GM21737 (cell line): ENCODE results near the gene DCBLD1.

Experiments
- ATAC-seq: cut with Tn5 transposase; IDR thresholded peaks from one replicate; pipeline ENCODE4 v1.9.1; 2021; ENCODE audit warnings: mild to moderate bottlenecking, moderate library complexity; ENCODE audit not compliant: unreplicated experiment

Gene DCBLD1

DNA sequence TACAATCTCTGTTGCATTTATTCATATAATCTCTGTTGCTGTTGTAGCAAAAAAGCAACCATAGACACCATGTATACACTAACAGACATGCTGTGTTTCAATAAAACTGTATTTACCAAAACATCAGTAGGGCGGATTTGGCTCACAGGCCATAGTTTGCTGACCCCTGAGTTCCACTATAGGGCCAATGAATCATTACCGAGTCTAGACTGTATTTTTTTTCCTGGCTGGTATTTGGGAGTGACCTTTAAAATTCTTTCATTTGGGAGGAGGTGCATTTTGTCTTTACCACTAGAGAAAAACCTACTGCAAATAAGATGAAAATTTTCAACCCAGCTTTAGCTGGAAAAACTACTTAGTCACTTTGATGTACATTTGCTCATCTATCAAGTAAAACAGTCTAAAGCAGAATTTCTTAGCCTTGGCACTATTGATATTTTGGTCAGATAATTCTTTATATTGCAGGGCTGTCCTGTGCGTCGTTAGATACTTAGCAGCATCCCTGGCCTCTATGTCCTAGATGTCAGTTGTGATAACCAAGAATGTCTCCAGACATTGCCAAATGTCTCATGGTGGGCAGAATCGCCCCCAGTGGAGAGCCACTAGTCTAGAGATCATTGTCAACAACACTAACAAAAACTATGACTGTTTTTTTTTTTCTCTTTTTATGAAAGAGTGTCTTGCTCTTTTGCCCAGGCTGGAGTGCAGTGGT lies 39.5 kb downstream of the DCBLD1 start:
- ATAC-seq, result no peak

DNA sequence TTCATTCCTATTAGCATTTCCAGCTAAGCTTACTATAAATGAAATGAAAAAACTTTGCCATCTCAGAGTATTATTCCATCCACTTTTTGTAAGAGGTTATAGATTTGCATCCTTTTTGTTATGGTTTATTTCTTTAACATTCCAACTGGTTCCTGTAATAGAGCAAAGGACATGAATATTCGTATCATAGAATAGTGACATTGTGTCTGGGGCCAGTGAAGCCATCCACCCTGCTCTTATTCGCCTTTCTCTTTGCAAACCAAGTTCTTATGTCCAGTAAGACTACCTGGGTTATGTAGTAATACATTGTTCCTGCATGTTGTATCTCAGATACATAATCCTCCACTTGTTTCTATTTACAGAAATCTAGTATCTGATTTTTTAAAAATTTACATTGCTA lies 43.1 kb downstream of the DCBLD1 start:
- no peak for ATAC-seq

DNA sequence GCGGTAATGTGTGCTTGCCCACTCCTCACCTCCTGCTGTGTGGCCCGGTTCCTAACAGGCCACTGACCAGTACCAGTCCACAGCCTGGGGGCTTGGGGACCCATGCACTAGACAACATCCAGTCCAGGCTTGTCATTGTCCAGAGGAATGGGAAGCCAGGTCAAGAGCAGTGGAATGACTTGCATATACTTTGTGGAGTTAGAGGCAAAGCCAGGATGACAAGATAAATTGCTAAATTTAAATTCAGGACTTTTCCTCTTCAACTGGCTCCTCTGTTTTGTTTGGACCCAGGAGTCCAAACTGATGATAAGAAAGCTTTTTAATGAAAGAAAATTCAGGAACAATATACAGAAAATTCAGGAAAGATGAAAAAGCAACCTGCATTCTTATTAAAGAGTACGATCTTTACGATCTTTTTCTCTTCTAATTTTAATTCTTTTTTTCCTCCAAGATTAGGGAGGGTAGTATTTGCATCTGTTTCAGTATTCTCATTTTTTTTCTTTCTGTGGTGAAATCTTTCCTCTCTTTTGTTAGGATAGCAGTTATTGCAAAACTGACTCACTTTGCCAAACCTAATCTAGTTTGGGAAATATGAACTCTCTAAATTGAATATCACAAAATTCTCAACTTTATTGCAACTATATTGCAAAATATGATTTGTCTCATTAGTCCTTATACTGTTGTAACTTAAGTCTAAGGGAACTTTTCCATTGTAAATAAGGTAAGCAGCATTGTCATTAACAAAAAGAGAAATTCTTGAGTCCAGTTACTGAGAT lies 48.2 kb downstream of the DCBLD1 start:
- no peak for ATAC-seq

GRCh38 chr6:117531346-117531745 lies 48.9 kb downstream of the DCBLD1 start:
- ATAC-seq, result no peak

DNA sequence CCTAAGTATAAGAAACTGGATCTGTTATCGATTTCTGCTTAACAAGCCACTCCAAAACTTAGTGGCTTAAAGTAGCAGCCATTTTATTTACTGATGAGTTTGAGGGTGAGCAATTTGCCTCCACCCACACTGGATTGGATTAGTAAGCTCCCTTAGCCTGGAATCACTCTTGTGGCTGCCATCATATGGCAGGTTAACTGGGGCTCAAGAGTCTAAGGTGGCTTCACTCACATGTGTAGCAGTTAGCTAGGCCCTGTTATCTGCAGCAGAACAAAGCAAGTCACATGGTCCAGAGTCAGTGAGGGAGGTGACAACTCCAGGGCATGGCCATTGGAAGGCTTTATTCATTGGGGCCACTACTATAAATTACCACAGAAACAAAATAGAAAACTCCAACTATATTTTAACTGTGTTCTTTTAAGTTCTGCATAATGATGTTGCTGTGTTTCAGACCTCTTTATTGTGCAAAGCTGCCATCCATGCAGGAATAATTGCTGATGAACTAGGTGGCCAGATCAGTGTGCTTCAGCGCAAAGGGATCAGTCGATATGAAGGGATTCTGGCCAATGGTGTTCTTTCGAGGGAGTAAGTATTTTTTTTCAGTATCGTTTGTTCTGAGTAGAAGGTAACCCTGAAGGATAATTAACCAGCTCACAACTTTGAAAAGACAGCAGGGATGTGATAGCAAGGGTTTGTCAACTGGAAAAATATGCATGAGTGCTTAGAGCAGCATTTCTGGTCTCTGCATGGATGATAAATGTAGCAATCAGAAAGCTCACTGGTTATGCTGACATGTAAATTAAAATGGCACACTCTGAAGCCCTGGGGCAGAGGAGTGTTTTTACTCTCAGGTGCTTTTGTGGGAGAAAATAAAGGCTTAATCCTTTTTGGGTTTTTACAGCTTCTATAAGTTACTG lies 49.6 kb downstream of the DCBLD1 start:
- no peak for ATAC-seq

DNA sequence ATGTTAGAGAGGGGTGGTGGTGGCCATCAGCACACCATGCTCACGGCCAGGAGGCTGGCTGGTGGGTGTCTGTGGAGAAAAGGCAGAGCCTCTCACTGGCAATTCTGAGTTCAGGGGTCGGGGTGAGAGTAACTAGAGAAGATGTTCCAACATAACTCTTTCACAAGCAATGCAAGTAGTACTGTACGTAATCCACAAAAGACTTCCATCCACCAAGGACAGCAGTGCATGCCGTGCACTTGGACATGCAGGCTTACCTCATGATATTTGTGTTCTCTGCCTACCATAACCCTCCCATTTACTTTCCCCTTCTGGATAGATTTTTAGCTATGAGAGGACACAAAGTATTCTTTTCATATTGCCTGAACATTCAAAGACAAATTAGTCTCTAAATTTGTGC lies 51.3 kb downstream of the DCBLD1 start:
- no peak for ATAC-seq

- no peak for ATAC-seq
These were observed 52.5 kb downstream of the DCBLD1 start for GRCh38 chr6:117534974-117535373.

DNA sequence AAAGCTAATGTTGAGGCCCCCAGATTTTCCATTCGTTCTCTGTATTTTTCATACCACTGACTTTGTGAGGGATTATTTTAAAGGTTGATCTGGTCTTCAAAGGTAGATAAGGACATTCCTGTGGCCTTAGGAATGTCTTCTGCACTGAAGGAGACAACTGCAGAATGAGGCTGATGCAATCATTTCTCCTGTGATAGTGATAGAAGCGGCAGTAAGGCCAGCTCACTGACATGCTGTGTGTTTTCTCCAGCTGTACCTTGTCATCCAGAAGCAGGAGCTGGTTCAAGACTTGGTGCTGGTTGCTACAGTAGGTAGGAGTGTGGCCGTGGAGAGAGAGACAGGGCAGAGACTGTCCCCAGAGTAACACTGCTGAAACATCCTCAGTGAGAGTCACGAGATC lies 53.8 kb downstream of the DCBLD1 start:
- no peak for ATAC-seq

GRCh38 chr6:117538615-117539014 lies 56.1 kb downstream of the DCBLD1 start:
- ATAC-seq, result no peak

DNA sequence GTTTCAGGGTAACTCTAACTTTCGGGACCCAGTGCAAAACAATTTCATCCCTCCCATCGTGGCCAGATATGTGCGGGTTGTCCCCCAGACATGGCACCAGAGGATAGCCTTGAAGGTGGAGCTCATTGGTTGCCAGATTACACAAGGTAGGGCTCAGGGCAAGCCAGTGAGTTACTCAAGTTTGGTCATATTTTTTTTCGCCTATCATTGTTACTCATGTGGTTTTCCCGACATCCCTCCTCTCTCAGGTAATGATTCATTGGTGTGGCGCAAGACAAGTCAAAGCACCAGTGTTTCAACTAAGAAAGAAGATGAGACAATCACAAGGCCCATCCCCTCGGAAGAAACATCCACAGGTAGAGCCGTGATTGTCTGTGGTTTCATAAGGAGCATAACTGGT lies 58.2 kb downstream of the DCBLD1 start:
- no peak for ATAC-seq

DNA sequence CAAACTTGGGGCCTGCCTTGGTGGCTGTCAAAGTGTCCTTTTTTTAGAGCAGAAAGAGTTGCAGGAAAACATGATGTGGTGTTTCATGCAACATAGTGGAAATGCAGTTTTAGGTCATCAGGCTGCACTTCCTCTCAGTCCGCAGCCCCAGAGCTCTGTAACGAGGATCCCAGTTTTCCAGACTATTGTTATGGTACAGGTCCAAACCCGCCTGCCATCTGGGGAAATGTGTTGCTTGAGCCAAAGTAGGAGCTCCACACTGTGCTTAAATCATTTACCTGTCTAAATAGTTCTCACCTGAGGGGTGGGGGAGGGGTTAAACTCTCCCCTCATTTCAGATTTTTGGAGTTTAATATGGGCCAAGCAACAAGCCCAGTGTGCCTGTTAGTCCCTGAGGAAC lies 60.0 kb downstream of the DCBLD1 start:
- ATAC-seq, result no peak

GRCh38 chr6:117544716-117545115 lies 62.2 kb downstream of the DCBLD1 start:
- ATAC-seq, result no peak

DNA sequence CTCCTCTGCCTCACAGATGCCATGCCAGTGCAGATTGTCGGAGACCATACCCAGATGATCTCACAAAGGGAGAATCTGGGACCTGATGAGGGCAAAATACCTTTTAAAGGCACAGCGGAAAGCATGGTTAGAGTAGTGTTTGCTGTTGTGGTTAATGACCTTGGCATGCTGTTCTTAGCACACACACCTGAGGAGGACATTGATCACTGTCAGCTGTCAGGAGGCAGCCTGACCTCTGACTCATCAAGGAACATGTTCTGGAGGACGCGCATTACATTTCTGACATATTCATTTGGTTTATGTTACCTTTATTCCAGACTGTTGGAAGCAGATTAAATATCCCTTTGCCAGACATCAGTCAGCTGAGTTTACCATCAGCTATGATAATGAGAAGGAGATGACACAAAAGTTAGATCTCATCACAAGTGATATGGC lies 62.7 kb downstream of the DCBLD1 start:
- ATAC-seq, result no peak

- ATAC-seq, result no peak
These were observed 64.2 kb downstream of the DCBLD1 start for GRCh38 chr6:117546674-117547073.

DNA sequence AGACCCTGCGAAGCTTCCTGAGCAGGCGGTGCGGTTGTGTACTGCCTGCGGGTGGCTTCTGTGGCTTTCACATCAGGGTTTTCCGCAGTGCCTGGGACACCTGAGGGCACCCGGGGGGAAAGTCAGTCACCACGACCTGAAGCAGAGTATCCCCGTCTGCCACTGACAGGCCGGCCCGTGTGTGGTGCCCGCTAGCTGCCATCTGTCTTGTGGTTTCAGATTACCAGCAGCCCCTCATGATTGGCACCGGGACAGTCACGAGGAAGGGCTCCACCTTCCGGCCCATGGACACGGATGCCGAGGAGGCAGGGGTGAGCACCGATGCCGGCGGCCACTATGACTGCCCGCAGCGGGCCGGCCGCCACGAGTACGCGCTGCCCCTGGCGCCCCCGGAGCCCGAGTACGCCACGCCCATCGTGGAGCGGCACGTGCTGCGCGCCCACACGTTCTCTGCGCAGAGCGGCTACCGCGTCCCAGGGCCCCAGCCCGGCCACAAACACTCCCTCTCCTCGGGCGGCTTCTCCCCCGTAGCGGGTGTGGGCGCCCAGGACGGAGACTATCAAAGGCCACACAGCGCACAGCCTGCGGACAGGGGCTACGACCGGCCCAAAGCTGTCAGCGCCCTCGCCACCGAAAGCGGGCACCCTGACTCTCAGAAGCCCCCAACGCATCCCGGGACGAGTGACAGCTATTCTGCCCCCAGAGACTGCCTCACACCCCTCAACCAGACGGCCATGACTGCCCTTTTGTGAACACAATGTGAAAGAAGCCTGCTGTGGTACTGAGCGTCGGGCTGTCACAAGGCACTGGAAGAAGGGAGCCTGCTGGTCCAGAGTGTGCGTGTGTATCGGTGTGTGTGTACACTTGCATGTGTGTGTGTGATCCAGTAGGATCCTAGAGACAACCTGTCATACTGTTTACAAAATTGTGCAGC lies 65.5 kb downstream of the DCBLD1 start:
- ATAC-seq, result peak; percentile 53

DNA sequence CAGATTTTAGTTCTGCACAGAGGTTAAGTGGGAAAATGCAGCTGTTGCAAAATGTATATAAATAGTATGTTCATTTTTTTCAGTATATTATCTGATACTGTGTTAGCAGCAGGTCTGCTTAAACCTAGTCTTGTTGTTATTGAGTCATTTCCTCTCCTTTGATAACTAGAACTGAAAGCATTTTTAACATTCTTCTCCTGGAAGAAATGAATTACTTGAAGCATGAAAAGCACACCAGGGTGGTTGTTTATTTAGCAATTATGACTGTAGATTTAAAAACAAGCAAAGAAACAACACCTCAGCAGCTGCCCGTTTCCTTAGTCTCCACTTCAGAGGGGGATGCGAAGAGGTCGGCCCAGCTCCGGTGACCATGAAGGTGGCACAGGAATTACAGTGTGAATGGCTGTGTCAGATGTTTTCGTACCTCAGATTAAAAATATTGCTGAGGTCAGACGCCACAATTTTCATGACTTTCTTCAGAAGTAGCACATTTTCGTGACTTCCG lies 66.4 kb downstream of the DCBLD1 start:
- ATAC-seq, result no peak

GRCh38 chr6:117549611-117550010 lies 67.1 kb downstream of the DCBLD1 start:
- ATAC-seq, result no peak

DNA sequence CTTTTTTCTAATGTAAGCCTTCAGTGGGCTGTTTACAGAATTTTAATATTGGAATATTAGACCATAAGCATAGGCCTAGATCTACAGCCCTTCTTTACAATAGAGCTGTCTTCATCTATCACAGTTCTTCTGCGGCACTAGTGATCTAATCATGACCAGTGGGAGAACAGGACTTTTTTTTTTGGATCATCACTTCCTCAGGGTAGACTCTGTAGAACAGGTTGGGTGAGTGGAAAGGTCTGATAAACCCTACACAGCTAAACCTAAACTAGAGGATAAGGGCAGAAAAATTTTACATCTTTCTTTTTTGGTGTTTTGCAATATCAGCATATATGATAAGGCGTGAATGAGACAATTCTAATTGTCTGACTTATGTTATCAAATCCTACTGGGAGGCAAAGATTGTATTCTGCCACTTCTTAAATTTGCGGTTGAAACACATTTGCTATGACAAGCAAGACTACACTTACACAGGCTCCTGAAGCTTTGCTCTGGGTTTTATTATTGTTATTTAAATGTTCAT lies 67.7 kb downstream of the DCBLD1 start:
- no peak for ATAC-seq

GRCh38 chr6:117550618-117551242 lies 68.3 kb downstream of the DCBLD1 start:
- no peak for ATAC-seq
